ENCODE results near the gene TNNT2. TPM values are rescaled to one million over a fixed set of nuclear protein-coding genes. Genes with fewer than 3 reads are reported as not detected.

The TNNT2 gene
- total RNA-seq, 4 donors from 2014 or later, result not detected

DNA sequence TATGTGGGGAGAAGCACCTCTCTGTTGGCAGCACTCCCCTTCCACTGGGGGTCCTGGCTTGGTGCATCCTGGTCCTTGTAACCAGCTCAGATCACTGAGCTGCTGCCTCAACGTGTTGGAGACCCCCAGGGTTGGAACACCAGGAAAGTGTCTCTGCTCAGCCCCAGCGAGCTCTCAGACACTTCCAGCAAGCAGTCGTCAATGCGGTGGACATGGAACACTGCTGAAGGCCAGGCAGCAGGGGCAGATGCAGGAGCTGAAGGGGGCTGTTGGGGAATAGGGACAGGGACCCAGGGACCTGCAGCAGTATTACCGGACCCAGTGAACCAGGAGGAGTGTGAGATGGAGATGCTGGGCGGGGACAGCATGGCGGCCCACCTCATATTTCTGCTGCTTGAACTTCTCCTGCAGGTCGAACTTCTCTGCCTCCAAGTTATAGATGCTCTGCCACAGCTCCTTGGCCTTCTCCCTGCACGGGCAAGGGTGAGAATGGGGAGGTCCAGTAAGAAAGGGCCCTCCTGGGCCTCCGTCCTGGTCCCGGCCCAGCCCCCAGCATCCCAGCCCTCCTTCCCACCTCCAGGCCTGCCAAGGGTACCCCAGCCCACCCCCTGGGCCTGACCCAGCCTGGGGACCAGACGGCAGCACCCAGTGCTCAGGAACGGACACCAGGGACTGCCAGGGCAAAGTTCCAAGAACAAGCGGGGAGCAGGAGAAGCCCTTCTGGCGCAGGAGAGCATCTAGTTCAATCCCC lies 16.4 kb downstream of the TNNT2 start:
- TF ChIP-seq, protein P1, sequence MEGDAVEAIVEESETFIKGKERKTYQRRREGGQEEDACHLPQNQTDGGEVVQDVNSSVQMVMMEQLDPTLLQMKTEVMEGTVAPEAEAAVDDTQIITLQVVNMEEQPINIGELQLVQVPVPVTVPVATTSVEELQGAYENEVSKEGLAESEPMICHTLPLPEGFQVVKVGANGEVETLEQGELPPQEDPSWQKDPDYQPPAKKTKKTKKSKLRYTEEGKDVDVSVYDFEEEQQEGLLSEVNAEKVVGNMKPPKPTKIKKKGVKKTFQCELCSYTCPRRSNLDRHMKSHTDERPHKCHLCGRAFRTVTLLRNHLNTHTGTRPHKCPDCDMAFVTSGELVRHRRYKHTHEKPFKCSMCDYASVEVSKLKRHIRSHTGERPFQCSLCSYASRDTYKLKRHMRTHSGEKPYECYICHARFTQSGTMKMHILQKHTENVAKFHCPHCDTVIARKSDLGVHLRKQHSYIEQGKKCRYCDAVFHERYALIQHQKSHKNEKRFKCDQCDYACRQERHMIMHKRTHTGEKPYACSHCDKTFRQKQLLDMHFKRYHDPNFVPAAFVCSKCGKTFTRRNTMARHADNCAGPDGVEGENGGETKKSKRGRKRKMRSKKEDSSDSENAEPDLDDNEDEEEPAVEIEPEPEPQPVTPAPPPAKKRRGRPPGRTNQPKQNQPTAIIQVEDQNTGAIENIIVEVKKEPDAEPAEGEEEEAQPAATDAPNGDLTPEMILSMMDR (IDR thresholded peaks at IDR 0.05; ENCODE audit: low read depth), result no peak

- TF ChIP-seq, protein P1 (IDR thresholded peaks at IDR 0.05; ENCODE audit: low read depth), result no peak
Measured at GRCh38 chr1:201360486-201360885, 17.0 kb downstream of the TNNT2 start.

DNA sequence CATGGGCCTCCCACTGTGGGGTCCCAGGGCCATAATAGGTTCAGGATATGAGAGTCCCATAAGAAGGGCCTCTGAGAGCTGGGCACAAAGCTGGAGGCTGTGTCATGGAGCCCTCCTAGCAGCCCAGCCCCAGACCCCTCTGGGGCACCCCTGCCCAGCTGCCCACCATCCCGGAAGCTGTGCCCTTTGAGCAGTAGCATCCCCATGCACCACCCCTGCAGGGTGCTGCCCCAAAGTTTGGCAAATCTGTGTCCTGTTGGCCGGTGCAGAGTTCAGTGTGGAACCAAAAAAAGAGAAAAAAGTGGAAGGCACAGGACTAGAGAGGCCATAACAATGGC lies 17.6 kb downstream of the TNNT2 start:
- TF ChIP-seq, protein P1 (IDR thresholded peaks at IDR 0.05; ENCODE audit: low read depth), result no peak

DNA sequence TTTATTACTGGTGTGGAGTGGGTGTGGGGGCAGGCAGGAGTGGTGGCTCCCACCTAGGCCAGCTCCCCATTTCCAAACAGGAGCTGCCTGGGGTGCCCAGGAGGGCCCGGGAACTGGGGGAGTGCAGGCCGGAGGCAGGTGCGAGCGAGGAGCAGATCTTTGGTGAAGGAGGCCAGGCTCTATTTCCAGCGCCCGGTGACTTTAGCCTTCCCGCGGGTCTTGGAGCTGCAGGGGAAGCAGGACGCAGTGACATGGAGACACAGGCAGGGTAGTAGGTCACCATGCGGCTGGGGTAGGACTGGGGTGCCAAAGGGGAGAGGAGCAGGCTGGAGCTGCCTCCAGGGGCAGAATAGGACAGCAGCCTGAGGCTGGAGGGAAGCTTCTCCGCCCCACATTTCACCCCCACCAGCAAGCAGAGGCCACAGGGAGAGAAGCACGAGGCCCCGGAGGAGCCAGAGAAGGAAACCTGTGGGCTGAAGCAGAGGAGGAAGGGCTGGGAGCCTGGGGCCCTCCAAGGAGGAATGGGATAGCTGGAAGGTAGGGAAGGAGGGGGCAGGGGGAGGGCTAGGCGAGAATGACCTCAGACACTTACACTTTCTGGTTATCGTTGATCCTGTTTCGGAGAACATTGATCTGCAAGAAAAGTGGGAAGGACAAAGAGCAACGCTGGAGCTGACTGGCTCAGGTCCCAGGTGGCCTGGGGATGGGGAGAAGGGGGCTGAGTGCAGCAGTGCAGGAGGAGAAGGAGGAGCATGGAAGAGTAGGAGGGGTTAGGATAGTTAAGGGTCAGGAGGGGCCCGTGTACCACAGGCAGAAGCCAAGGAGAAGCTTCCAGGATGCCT lies 18.2 kb downstream of the TNNT2 start:
- TF ChIP-seq, protein P1 (IDR thresholded peaks at IDR 0.05; ENCODE audit: low read depth), result no peak

GRCh38 chr1:201358596-201358995 lies 18.9 kb downstream of the TNNT2 start:
- TF ChIP-seq, protein P1 (IDR thresholded peaks at IDR 0.05; ENCODE audit: low read depth), result no peak

GRCh38 chr1:201357636-201358348 lies 19.7 kb downstream of the TNNT2 start:
- TF ChIP-seq, protein P1 (IDR thresholded peaks at IDR 0.05; ENCODE audit: low read depth), result no peak

GRCh38 chr1:201357211-201357610 lies 20.3 kb downstream of the TNNT2 start:
- TF ChIP-seq, protein P1 (IDR thresholded peaks at IDR 0.05; ENCODE audit: low read depth), result no peak

All from subcutaneous adipose tissue (tissue), 4 donors.